HepG2 (cell line): ENCODE results near the gene VAMP2. TPM values are rescaled to one million over a fixed set of nuclear protein-coding genes. Genes with fewer than 3 reads are reported as not detected.

Source experiments
- BATF2 ChIP-seq: sonication (generic); formaldehyde crosslinking; IDR thresholded peaks from 2 replicates; pipeline ENCODE4 v1.8.0; 2022; ENCODE audit warnings: mild to moderate bottlenecking, missing genetic modification reagents, moderate library complexity
- MLXIP ChIP-seq: sonication (generic); formaldehyde crosslinking; IDR thresholded peaks from 2 replicates; pipeline ENCODE4 v1.9.0; 2021; ENCODE audit warnings: missing genetic modification reagents, borderline replicate concordance
- NRL ChIP-seq: sonication (generic); formaldehyde crosslinking; IDR thresholded peaks from 2 replicates; pipeline ENCODE4 v1.5.0; 2020; ENCODE audit warnings: missing genetic modification reagents, mild to moderate bottlenecking, moderate library complexity, borderline replicate concordance
- PRDM15 ChIP-seq: sonication (generic); formaldehyde crosslinking; IDR thresholded peaks from 2 replicates; pipeline ENCODE4 v1.4.0; 2020; ENCODE audit warnings: missing genetic modification reagents
- SATB2 ChIP-seq: sonication (generic); formaldehyde crosslinking; IDR thresholded peaks from 2 replicates; pipeline ENCODE4 v1.5.0; 2020; ENCODE audit warnings: missing genetic modification reagents
- TRAFD1 ChIP-seq: sonication (generic); formaldehyde crosslinking; IDR thresholded peaks from 2 replicates; pipeline ENCODE4 v1.5.1; 2020; ENCODE audit warnings: missing genetic modification reagents, mild to moderate bottlenecking, borderline replicate concordance
- ZNF318 ChIP-seq: sonication (generic); formaldehyde crosslinking; IDR thresholded peaks from 2 replicates; pipeline ENCODE4 v1.4.0; 2020; ENCODE audit warnings: mild to moderate bottlenecking, missing genetic modification reagents
- ZNF567 ChIP-seq: sonication (generic); formaldehyde crosslinking; IDR thresholded peaks from 2 replicates; pipeline ENCODE4 v1.8.1; 2023; ENCODE audit warnings: mild to moderate bottlenecking, missing genetic modification reagents, borderline replicate concordance
- ZNF670 ChIP-seq: sonication (generic); formaldehyde crosslinking; IDR thresholded peaks from 2 replicates; pipeline ENCODE4 v1.8.0; 2022; ENCODE audit warnings: mild to moderate bottlenecking, missing genetic modification reagents, borderline replicate concordance
- polyA plus RNA-seq, 8 experiments: library from polyadenylated mRNA; depleted of rRNA in 3 of 8; stranded (reverse) in 7 of 8; unstranded in 1 of 8; fragments of >200 nt; fragmentation: Illumina TruSeq in 4 of 8; extraction: Trizol in 4 of 8; gene quantifications; 2 replicates each; pipeline versions ENCODE4 v1.2.1 to v1.2.3, GENCODE V29; 2011 to 2016; ENCODE audit warnings: low read depth in 4 of 8, missing spikeins in 1 of 8, mixed read lengths in 1 of 8; ENCODE audit not compliant: insufficient read depth in 1 of 8
- total RNA-seq, 5 experiments: library from RNA; depleted of rRNA; stranded (reverse); fragments of >200 nt; fragmentation: Illumina TruSeq; extraction: Trizol; gene quantifications; 2 replicates each; pipeline ENCODE4 v1.2.3, GENCODE V29; 2016; ENCODE audit warnings: low read depth in 1 of 5

The VAMP2 gene
- total and polyA plus RNA-seq, 2 of the 13 experiments (the other 11 are each of a cell fraction or from before 2014, with no cell fraction given): 3.9 to 17.2 TPM

GRCh38 chr17:8117980-8118768 lies 44.6 kb downstream of the VAMP2 start, which contains the start of gene ALOXE3 (continued):
- TF ChIP-seq PRDM15 (CRISPR knock-in tag): no peak
- no peak for TF ChIP-seq BATF2 (CRISPR knock-in tag)
- no peak for TF ChIP-seq MLXIP
- no peak for TF ChIP-seq ZNF567 (CRISPR knock-in tag)
- no peak for TF ChIP-seq ZNF318
- 0 out of 2 replicates have a peak, but pooled peaks have one; percentile 31 for TF ChIP-seq NRL
- TF ChIP-seq ZNF670 (CRISPR knock-in tag): no peak
- no peak for TF ChIP-seq TRAFD1 (CRISPR knock-in tag)
- no peak for TF ChIP-seq SATB2 (CRISPR knock-in tag)
